ENCODE data around the gene PCGF3.

- TF ChIP-seq, protein P1, sequence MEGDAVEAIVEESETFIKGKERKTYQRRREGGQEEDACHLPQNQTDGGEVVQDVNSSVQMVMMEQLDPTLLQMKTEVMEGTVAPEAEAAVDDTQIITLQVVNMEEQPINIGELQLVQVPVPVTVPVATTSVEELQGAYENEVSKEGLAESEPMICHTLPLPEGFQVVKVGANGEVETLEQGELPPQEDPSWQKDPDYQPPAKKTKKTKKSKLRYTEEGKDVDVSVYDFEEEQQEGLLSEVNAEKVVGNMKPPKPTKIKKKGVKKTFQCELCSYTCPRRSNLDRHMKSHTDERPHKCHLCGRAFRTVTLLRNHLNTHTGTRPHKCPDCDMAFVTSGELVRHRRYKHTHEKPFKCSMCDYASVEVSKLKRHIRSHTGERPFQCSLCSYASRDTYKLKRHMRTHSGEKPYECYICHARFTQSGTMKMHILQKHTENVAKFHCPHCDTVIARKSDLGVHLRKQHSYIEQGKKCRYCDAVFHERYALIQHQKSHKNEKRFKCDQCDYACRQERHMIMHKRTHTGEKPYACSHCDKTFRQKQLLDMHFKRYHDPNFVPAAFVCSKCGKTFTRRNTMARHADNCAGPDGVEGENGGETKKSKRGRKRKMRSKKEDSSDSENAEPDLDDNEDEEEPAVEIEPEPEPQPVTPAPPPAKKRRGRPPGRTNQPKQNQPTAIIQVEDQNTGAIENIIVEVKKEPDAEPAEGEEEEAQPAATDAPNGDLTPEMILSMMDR (IDR thresholded peaks at IDR 0.05) = no peak
- TF ChIP-seq POLR2A (IDR thresholded peaks at IDR 0.05) = no peak
- no peak for TF ChIP-seq POLR2AphosphoS5 (IDR thresholded peaks at IDR 0.05)
Observed at GRCh38 chr4:666436-666810, 39.2 kb upstream of the PCGF3 start.

All from prostate gland (tissue), 2 donors.